K562 (cell line): ENCODE measurements around the gene PLCB1. TPM values are rescaled to one million over a fixed set of nuclear protein-coding genes. Genes with fewer than 3 reads are reported as not detected.

Experiments used
- ATAC-seq: fragments of 200-7000 bp; cut with Tn5 transposase; 3 replicates; pipeline ENCODE4 v1.9.1; 2020; ENCODE audit warnings: moderate library complexity
- BruUV-seq: library from RNA; stranded (reverse); fragments of 400-500 nt; replicated peaks from 2 replicates; lab custom pipeline; 2021; lab: Mats Ljungman, UMichigan
- CTCF ChIA-PET: fragments of 300-600 bp; formaldehyde crosslinking; extraction: SDS; loops from one replicate; lab custom pipeline; 2021; ENCODE audit warnings: low intra/inter-chr PET ratio; lab: Yijun Ruan, JAX
- POLR2A ChIA-PET: fragments of 300-600, 350-650 bp; sonication (Branson Sonifier 250); formaldehyde crosslinking; extraction: SDS; loops from one replicate; lab custom pipeline; 2021; ENCODE audit warnings: antibody characterized with exemption, inconsistent platforms; lab: Yijun Ruan, JAX
- DNase-seq, 4 experiments: peaks; one replicate each; pipeline versions ENCODE4 v3.0.0 to v3.0.0-alpha.2; 2011 to 2018; ENCODE audit warnings: low spot score in 3 of 4, mixed read lengths in 3 of 4; ENCODE audit errors: extremely low read depth in 1 of 4
- FAIRE-seq: peaks from 2 replicates; lab custom pipeline; 2011; peaks lifted over from hg19 to GRCh38; lab: Jason Lieb, UNC
- H2AFZ ChIP-seq: 2 replicates; pipeline ENCODE4 v1.6.0; 2011; ENCODE audit warnings: low read depth, low read length, control low read depth, inconsistent platforms
- H3K27ac ChIP-seq: fragments of 200-600 bp; 3 replicates; pipeline ENCODE4 v1.8.0; 2011; ENCODE audit warnings: low read depth, mild to moderate bottlenecking, control low read depth, inconsistent platforms, low read length, moderate library complexity, mixed read lengths; ENCODE audit errors: extremely low read depth
- H3K27me3 ChIP-seq, 2 experiments: fragments of 300-600 bp in 1 of 2; 2 replicates in 1 of 2; 3 replicates in 1 of 2; pipeline versions ENCODE4 v1.6.0 to v1.8.0; 2011; ENCODE audit warnings: inconsistent platforms in 2 of 2, low read length in 2 of 2, mild to moderate bottlenecking in 1 of 2, mixed read lengths in 1 of 2, moderate library complexity in 1 of 2; ENCODE audit not compliant: control insufficient read depth in 2 of 2, insufficient read depth in 2 of 2
- H3K36me3 ChIP-seq: fragments of 300-600 bp; 3 replicates; pipeline ENCODE4 v1.8.0; 2011; ENCODE audit warnings: mild to moderate bottlenecking, low read length, inconsistent platforms; ENCODE audit not compliant: control insufficient read depth, insufficient read depth
- H3K4me1 ChIP-seq, 2 experiments: fragments of 200-600 bp in 1 of 2; replicated peaks in 1 of 2; 2 replicates in 1 of 2; 3 replicates in 1 of 2; pipeline versions ENCODE4 v1.5.1 to v1.8.0; 2011; ENCODE audit warnings: inconsistent platforms in 2 of 2, low read length in 2 of 2, mild to moderate bottlenecking in 1 of 2, mixed read lengths in 1 of 2, moderate library complexity in 1 of 2; ENCODE audit not compliant: control insufficient read depth in 2 of 2, insufficient read depth in 2 of 2
- H3K4me2 ChIP-seq: 2 replicates; pipeline ENCODE4 v1.6.1; 2011; ENCODE audit warnings: low read length, control low read depth, inconsistent platforms, mixed read lengths; ENCODE audit not compliant: insufficient read depth
- H3K4me3 ChIP-seq: fragments of 200-600 bp; sonication (generic), shearing (Covaris generic); 2 replicates; pipeline ENCODE4 v1.5.1; 2016; ENCODE audit warnings: control low read depth, inconsistent platforms
- H3K79me2 ChIP-seq: fragments of 200-600 bp; 3 replicates; pipeline ENCODE4 v1.8.0; 2011; ENCODE audit warnings: low read length, inconsistent platforms; ENCODE audit not compliant: control insufficient read depth, insufficient read depth
- H3K9ac ChIP-seq, 2 experiments: 2 replicates each; pipeline versions ENCODE4 v1.6.0 to v1.6.1; 2011; ENCODE audit warnings: low read depth in 2 of 2, low read length in 2 of 2, control low read depth in 1 of 2, inconsistent platforms in 1 of 2, mild to moderate bottlenecking in 1 of 2, mixed read lengths in 1 of 2; ENCODE audit not compliant: insufficient read depth in 1 of 2
- H3K9me1 ChIP-seq: one replicate; pipeline ENCODE4 v1.6.0; 2011; ENCODE audit warnings: inconsistent platforms, mild to moderate bottlenecking, low read length, moderate library complexity; ENCODE audit not compliant: control insufficient read depth, insufficient read depth
- H3K9me3 ChIP-seq: replicated peaks from 2 replicates; pipeline ENCODE4 v1.5.1; 2011; ENCODE audit warnings: low read depth, low read length, inconsistent platforms; ENCODE audit not compliant: control insufficient read depth, insufficient read depth
- H4K20me1 ChIP-seq: replicated peaks from 2 replicates; pipeline ENCODE4 v1.6.1; 2011; ENCODE audit warnings: low read length, inconsistent platforms, mixed read lengths; ENCODE audit not compliant: control insufficient read depth, insufficient read depth
- GTF2B ChIP-seq: IDR thresholded peaks from 2 replicates; pipeline ENCODE4 v1.6.1; 2011; ENCODE audit not compliant: insufficient read length; ENCODE audit errors: extremely low read depth
- HEY1 ChIP-seq: fragments of 250-450 bp; sonication (Bioruptor Pico); IDR thresholded peaks from 2 replicates; pipeline ENCODE4 v1.5.0; 2020; ENCODE audit warnings: mild to moderate bottlenecking, moderate library complexity, borderline replicate concordance
- ZNF431 ChIP-seq: sonication (generic); formaldehyde crosslinking; IDR thresholded peaks from 2 replicates; pipeline ENCODE4 v1.8.0; 2022; ENCODE audit warnings: mild to moderate bottlenecking, missing genetic modification reagents
- WGBS: fragments of 100-300 bp; shearing (Covaris generic); methylation state at CpG from one replicate; pipeline ENCODE4 v1.1.6; 2016; ENCODE audit warnings: low coverage, mixed read lengths; ENCODE audit not compliant: insufficient coverage; ENCODE audit errors: missing lambda C conversion rate; 5-methylcytosine and 5-hydroxymethylcytosine counted together
- in situ Hi-C: fragments of 300-500 bp; cut with MboI; formaldehyde crosslinking; loops from 4 replicates; pipeline ENCODE4 v1.15.0; 2018; ENCODE audit warnings: inconsistent platforms, mixed read lengths
- intact Hi-C: fragments of 100-400 bp; cut with micrococcal nuclease; formaldehyde crosslinking; loops from 2 replicates; pipeline ENCODE4 v1.14.2; 2022
- polyA plus RNA-seq, 8 experiments: library from polyadenylated mRNA; depleted of rRNA in 4 of 8; stranded (reverse) in 5 of 8; unstranded in 3 of 8; fragments of >200 nt; fragmentation: Nextera tagmentation in 2 of 8; fragmentation: Illumina TruSeq in 1 of 8; extraction: Ambion mirVana in 2 of 8; extraction: Trizol in 1 of 8; gene quantifications; 2 replicates each; pipeline versions ENCODE4 v1.2.1 to v1.2.3, GENCODE V29; 2011 to 2014; ENCODE audit warnings: inconsistent platforms in 1 of 8, missing spikeins in 1 of 8
- total RNA-seq, 7 experiments: library from RNA; depleted of rRNA in 6 of 7; stranded (reverse); fragments of >200 nt in 6 of 7; fragmentation: Illumina TruSeq in 2 of 7; extraction: Trizol in 2 of 7; gene quantifications; 2 replicates each; pipeline versions ENCODE4 v1.2.1 to v1.2.3, GENCODE V29; 2011 to 2021; ENCODE audit warnings: low replicate concordance in 1 of 7

Gene PLCB1
- total and polyA plus RNA-seq, 9 of the 15 experiments (the other 6 are each of a cell fraction or from before 2014, with no cell fraction given): 0.34 to 3.1 (median 1.3) TPM

GRCh38 chr20:8918145-8918544 lies 786.1 kb downstream of the PLCB1 start:
- no peaks in the 10 kb centered on the region for H3K4me1 ChIP-seq
- DNase-seq: no peak
- no peak overlapping the region for H3K9ac ChIP-seq
- H3K27ac ChIP-seq: no peak overlapping the region
- no peaks in the 10 kb centered on the region for H3K27me3 ChIP-seq
- H2AFZ ChIP-seq: no peak overlapping the region
- CTCF ChIA-PET: no interaction called here
- intact Hi-C loops: no loop called here
- POLR2A ChIA-PET: no interaction called here
- no peaks in the 10 kb centered on the region for H4K20me1 ChIP-seq
- TF ChIP-seq GTF2B: no peak
- TF ChIP-seq, all 486 proteins: peak for 0
- Histone ChIP-seq H3K4me2 (no peak overlapping the region), H3K79me2 (no peaks in the 10 kb centered on the region), H3K9me3 (no peaks in the 10 kb centered on the region), H3K9me1 (no peaks in the 10 kb centered on the region), H3K36me3 (no peaks in the 10 kb centered on the region), H3K4me3 (no peak overlapping the region)
- ATAC-seq (no peak), FAIRE-seq (no peak)
- in situ Hi-C loops: no loop called here
- WGBS: 0% methylated on average over 3 of the region's 3 CpGs
- no TSS peak for BruUV-seq

DNA sequence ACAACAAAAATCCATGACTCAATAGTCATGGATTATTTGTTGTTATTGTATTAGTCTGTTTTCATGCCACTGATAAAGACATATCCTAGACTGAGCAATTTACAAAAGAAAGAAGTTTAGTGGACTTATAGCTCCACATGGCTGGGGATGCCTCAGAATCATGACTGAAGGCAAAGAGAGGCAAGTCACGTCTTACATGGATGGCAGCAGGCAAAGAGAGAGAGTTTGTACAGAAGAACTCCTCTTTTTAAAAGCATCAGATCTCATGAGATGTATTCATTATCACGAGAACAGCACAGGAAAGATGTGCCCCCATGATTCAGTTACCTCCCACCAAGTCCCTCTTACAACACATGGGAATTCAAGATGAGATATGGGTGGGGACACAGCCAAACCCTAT lies 792.5 kb downstream of the PLCB1 start:
- 0% methylated on average over 2 of the region's 2 CpGs for WGBS
- in situ Hi-C loops: no loop called here
- no peak overlapping the region for H3K4me2 ChIP-seq
- H2AFZ ChIP-seq: no peak overlapping the region
- H3K9ac ChIP-seq: no peak overlapping the region
- DNase-seq (no peak), FAIRE-seq (no peak), ATAC-seq (no peak)
- no TSS peak for BruUV-seq
- TF ChIP-seq HEY1 (no peak), ZNF431 (peak; percentile 82; the same call in 1 of the 2 replicates)
- no peak overlapping the region for H3K27ac ChIP-seq
- H3K36me3 ChIP-seq: no peaks in the 10 kb centered on the region
- ChIA-PET POLR2A (no interaction called here), CTCF (no interaction called here)
- H4K20me1 ChIP-seq: no peaks in the 10 kb centered on the region
- no peaks in the 10 kb centered on the region for H3K79me2 ChIP-seq
- H3K9me3 ChIP-seq: no peaks in the 10 kb centered on the region
- H3K27me3 ChIP-seq: no peaks in the 10 kb centered on the region
- intact Hi-C loops: no loop called here
- no peak overlapping the region for H3K4me3 ChIP-seq
- no peaks in the 10 kb centered on the region for H3K9me1 ChIP-seq
- no peaks in the 10 kb centered on the region for H3K4me1 ChIP-seq
